Mammary epithelial cell (primary cell): ENCODE data around the gene CENPX.

Experiments
- EZH2 ChIP-seq: IDR thresholded peaks from 2 replicates; pipeline ENCODE4 v1.6.1; 2012; ENCODE audit warnings: low read length, inconsistent platforms, borderline replicate concordance
- TF ChIP-seq, protein P1 (sequence below), 2 donors: IDR thresholded peaks in 1 of 2; conservative IDR thresholded peaks in 1 of 2; 2 replicates each; pipeline ENCODE4 v1.5.1; 2011 to 2012; ENCODE audit warnings: inconsistent platforms in 2 of 2, low read length in 2 of 2, mild to moderate bottlenecking in 2 of 2, control low read depth in 1 of 2, low read depth in 1 of 2; ENCODE audit not compliant: insufficient read depth in 1 of 2; ENCODE audit errors: extremely low read depth in 1 of 2

DNA sequence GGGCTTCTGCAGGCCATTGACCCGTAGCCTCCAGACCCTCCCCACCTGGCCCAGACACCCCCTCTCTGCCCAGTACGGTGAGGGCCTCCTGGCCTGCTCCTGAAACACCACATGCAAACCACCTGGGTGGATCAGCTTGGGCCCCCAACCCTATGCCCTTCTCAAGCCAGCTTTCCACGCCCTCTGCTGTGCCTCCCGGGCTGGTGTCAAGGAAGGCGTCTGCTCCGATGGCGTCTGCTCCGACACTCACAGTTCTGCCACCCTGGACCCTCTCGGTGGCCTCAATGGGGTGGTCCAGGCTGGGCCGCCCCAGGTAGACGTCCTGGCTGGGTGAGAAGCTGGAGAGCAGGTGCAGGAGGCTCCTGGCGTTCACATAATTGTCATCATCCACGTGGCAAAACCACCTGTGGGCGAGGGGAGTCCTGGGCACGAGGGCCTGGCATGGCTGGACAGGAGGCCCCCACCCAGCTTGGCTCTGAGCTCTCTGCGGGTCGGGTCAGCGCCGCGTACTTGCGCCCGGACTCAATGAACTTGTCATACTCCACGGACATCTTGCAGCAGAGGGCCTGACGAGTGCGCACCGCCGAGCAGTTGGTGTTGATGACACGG lies 27.6 kb upstream of the CENPX start:
- TF ChIP-seq, protein P1, sequence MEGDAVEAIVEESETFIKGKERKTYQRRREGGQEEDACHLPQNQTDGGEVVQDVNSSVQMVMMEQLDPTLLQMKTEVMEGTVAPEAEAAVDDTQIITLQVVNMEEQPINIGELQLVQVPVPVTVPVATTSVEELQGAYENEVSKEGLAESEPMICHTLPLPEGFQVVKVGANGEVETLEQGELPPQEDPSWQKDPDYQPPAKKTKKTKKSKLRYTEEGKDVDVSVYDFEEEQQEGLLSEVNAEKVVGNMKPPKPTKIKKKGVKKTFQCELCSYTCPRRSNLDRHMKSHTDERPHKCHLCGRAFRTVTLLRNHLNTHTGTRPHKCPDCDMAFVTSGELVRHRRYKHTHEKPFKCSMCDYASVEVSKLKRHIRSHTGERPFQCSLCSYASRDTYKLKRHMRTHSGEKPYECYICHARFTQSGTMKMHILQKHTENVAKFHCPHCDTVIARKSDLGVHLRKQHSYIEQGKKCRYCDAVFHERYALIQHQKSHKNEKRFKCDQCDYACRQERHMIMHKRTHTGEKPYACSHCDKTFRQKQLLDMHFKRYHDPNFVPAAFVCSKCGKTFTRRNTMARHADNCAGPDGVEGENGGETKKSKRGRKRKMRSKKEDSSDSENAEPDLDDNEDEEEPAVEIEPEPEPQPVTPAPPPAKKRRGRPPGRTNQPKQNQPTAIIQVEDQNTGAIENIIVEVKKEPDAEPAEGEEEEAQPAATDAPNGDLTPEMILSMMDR (conservative IDR thresholded peaks at IDR 0.05 in 1 of 2, IDR thresholded peaks at IDR 0.05 in 1 of 2; ENCODE audit: extremely low read depth in 1 of 2, insufficient read depth in 1 of 2, low read depth in 1 of 2, low read length in 2 of 2): no peak
- TF ChIP-seq EZH2: no peak
